GM21528 (cell line): ENCODE measurements around the gene FAM9C.
"Not testable (repeated sequence)": the region's sequence is repeated elsewhere in the genome, so short reads cannot be mapped to it uniquely, and the experiment has no call there.

Source experiments
- ATAC-seq: cut with Tn5 transposase; IDR thresholded peaks from one replicate; pipeline ENCODE4 v1.9.1; 2021; ENCODE audit warnings: mild to moderate bottlenecking, moderate library complexity; ENCODE audit not compliant: unreplicated experiment, low FRiP score

FAM9C gene

GRCh38 chrX:13043938-13044337 lies 482 bp downstream of the FAM9C start:
- ATAC-seq, result no peak

GRCh38 chrX:13043138-13043537 lies 1.3 kb downstream of the FAM9C start:
- ATAC-seq, result no peak

- ATAC-seq, result no peak
Observed at GRCh38 chrX:13036896-13037295, 7.5 kb downstream of the FAM9C start.

GRCh38 chrX:13033193-13033592 lies 11.2 kb downstream of the FAM9C start:
- ATAC-seq, result no peak

- ATAC-seq, result no peak
Observed at GRCh38 chrX:13029887-13030771, 14.3 kb downstream of the FAM9C start.

GRCh38 chrX:13029637-13029886 lies 14.9 kb downstream of the FAM9C start:
- ATAC-seq, result no peak

- ATAC-seq, result no peak
Observed at GRCh38 chrX:13028871-13029636, 15.4 kb downstream of the FAM9C start.

- ATAC-seq, result no peak
Observed at GRCh38 chrX:13026877-13027652, 17.4 kb downstream of the FAM9C start.

GRCh38 chrX:13024986-13025385 lies 19.4 kb downstream of the FAM9C start:
- no peak for ATAC-seq

GRCh38 chrX:13023979-13024378 lies 20.4 kb downstream of the FAM9C start:
- no peak for ATAC-seq

GRCh38 chrX:13023567-13023966 lies 20.9 kb downstream of the FAM9C start:
- ATAC-seq, result no peak

GRCh38 chrX:13022926-13023325 lies 21.5 kb downstream of the FAM9C start:
- ATAC-seq, result no peak

- not testable (repeated sequence) for ATAC-seq
Observed at GRCh38 chrX:13016731-13017130, 27.7 kb downstream of the FAM9C start.

GRCh38 chrX:13015536-13016236 lies 28.7 kb downstream of the FAM9C start:
- ATAC-seq, result no peak

- peak; percentile 30 for ATAC-seq
Observed at GRCh38 chrX:13014111-13015096, 30.0 kb downstream of the FAM9C start.

GRCh38 chrX:13013363-13014110 lies 30.9 kb downstream of the FAM9C start:
- peak; percentile 88 for ATAC-seq

- no peak for ATAC-seq
Observed at GRCh38 chrX:13010546-13010945, 33.9 kb downstream of the FAM9C start.

GRCh38 chrX:13009844-13010243 lies 34.6 kb downstream of the FAM9C start:
- ATAC-seq, result no peak

- no peak for ATAC-seq
Observed at GRCh38 chrX:13009273-13009672, 35.1 kb downstream of the FAM9C start.
